HPDE6-E6E7 (cell line): Measurements from ENCODE around the gene TMEM39A.

Source experiments
- DNase-seq: peaks from one replicate; pipeline ENCODE4 v3.0.0; 2011; ENCODE audit warnings: missing footprints; ENCODE audit errors: extremely low spot score

TMEM39A gene

DNA sequence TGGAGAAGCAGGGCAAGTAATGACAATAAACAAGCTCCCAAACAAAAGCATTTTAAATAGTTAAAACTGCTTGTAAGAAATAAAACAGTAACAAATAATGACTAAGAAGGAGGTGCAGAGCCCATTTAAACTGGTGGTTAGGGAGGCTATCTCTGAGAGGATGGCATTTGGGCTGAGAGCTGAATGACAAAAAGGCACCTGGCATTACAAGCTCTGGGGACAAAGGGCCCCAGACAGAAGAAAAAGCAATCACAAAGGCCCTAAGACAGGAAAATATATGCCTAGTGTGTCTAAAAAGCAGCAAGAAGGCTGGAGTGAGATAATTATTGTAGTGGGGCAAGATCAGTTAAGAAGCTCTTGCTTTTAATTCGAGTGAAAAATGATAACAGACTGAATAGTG is 9.6 kb downstream of the TMEM39A start:
- no peak for DNase-seq

DNA sequence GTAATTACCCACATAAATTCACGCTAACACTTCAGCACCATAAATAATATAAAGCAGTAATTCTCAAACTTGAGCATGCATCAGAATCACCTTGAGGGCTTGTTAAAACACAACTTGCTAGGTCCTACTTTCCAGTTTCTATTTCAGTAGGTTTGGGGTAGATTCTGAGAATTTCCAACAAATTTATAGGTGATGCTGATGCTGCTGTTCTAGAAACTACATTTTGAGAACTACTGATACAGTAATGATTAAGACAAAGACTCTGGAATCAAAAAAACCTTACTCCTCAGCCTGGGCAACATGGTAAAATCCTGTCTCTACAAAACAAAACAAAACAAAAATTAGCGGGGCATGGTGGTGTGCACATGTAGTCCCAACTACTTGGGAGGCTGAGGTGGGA is 18.8 kb downstream of the TMEM39A start:
- no peak for DNase-seq

DNA sequence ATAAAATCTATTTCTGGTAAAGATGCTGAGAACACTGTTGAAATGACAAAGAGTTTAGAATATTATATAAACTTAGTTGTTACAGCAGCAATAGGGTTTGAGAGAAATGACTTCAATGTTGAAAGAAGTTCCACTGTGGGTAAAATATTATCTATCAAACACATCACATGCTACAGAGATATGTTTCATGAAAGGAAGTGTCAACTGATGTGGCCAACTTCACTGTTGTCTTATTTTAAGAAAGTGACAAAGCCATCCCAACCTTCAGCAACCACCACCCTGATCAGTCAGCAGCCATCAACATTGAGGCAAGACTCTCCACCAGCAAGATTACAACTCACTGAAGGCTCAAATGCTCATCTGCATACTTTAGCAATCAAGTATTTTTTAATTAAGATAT is 20.2 kb downstream of the TMEM39A start:
- DNase-seq = no peak

DNA sequence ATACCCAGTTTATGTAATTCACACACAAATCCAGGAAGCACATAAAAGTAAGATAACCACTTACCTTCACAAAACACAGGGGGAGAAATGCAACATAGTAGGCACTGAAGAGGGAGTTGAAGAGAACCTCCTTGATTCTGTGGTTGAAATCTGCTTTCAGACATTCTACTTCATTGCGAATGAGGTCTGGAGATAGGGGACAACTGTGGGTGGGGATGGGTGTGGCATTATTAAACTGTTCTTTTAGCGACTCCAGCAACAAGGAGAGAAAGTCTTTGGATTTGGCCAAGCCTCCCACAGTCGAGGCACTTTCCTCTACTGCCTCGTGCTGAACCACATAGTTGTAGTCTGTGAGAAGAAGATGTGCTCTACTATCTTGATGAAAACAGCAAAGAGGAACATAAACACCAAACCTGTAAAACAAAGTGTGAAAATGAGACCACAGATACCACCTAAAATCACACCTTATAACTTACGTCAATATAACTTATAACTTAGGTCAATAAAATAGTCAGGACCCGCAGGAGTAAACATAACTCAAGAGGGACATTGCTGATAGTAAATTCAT is 25.6 kb downstream of the TMEM39A start:
- DNase-seq = no peak

DNA sequence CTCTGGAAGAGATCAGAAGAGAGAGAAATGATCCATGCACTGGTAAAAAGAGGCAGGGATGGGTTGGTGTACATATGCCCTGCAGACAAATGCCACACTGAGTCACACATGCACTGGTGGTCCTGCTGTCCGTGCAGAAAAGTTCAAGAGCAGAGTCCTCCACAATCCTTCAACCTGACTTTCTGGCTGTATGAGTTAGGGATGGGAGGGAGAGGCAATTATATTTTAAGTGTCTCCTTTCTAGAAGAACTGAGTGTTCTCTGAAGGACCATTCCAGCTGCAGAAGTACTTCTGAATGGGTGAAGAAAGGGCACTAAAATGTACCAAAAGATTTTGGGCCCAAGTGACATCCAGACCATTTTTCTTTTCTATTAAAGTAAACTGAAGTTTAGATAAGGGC is 26.4 kb downstream of the TMEM39A start:
- DNase-seq = no peak

DNA sequence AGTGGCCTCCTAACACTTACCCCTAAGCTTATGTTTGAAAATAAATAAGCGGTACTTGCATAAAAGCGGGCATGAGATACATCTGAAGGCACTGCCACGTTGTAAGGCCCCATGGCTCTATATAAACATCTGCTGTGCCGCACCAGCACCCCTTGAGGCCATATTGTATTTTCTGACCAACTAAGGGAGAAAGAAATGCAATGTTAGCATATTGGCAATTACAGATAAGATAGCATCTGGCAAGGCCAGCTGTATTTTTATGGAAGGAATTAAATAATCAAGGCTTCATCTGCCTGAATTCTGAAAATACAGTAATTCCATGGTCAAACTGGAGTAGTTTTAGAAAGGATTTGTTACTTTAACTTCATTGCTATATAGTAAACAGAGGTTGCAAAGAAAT is 28.7 kb downstream of the TMEM39A start:
- DNase-seq = no peak

DNA sequence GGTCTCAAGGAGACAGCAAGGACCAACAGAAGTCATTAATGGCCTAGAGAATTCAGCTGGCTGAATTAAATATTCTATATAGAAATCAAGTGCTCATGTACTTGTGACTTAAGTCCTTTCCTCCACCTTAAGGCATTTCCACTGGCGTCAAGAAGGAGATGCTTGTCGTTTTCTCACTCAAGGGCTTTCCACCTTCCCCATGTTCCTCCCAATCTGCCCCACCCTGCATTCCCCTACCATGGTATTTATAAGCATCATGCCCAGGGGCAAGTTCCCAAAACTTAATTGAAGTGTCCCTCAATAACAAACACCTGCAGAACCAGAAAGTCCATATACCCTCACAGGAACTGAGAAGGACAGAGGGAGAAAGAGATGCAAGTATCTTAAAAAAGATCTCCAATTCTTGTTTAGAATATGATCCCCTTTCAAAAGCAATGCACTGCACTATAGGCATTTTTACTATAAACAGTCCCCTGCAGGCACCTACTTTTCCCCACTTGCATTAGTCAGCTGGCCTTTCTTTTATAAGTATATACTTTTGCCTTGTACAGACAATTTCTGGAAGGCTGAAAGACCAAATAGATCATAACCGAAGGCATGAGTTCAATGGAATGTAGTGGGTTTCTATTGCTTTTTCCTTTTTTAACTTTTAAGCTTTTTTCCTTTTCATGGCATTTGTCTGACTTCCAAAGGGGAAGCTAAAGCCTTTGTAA is 29.6 kb downstream of the TMEM39A start:
- no peak for DNase-seq

DNA sequence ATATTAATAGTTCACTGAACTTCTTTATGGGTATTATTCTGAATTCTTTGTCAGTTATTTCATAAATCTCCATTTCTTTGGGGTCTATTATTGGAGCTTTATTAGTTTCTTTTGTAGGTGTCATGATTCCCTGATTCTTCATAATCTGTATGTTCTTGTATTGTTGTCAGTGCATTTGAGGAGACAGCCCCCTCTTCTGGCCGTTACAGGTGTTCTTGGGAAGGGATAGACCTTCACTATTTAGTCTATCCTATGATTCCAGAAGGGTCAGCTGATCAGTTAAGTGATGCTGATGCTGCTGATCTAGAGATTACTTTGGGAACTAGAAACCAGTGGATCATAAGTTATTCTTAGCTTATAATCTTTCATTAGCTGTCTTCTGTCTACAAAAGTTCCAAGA is 34.9 kb downstream of the TMEM39A start:
- no peak for DNase-seq

DNA sequence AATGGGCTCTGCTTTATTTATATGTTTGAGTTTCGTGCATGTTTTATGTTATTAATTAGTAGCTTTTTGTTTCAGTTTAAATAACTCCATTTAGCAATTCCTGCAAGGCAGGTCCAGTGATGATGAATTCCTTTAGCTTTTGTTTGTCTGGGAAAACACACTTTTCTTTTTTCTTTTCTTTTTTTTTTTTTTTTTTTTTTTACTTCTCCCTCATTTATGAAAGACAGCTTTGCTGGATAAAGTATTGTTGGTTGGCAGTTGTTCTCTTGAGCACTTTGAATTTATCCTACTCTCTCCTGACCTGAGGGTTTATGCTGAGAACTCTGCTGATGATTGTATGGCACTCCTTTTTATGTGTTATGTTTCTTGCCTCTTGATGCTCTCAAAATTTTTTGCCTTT is 35.7 kb downstream of the TMEM39A start:
- DNase-seq = no peak

DNA sequence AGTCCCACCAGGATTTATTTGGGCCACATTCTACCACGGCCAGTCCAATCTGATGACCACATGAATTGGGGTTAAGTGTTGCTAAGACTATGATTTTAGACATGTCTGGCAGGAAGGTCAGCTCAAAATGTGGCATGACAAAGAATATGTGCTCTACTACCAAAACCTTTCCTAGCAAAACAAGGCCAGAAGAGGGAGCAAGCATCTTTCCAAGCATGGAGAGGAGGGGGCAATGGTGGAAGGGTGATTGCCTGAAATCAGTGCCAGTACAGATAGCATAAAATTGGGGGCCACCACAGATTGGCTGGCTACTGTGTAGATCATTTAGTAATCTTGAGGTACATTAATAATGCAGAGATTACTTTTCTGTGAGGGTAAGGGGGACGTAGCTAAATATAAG is 43.2 kb downstream of the TMEM39A start:
- DNase-seq = no peak

DNA sequence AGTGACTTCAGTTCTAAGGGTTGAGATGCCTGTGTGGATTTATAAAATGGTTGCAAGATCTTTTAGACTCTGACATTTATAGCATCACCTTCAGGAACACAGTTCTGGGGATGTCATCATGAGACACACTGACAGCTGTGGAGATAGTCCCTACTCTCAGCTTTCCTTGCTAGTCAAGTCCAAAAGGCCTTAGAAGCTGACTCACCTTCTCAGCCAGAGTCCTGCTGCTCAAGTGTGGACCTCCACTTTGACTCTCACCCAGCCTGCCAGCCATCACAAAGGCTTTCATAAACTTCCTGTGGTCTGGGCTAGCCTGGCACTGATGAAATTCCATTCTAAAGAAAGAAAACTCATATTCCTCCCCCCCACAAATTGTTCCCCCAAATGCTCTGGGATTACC is 44.8 kb downstream of the TMEM39A start:
- DNase-seq = no peak

DNA sequence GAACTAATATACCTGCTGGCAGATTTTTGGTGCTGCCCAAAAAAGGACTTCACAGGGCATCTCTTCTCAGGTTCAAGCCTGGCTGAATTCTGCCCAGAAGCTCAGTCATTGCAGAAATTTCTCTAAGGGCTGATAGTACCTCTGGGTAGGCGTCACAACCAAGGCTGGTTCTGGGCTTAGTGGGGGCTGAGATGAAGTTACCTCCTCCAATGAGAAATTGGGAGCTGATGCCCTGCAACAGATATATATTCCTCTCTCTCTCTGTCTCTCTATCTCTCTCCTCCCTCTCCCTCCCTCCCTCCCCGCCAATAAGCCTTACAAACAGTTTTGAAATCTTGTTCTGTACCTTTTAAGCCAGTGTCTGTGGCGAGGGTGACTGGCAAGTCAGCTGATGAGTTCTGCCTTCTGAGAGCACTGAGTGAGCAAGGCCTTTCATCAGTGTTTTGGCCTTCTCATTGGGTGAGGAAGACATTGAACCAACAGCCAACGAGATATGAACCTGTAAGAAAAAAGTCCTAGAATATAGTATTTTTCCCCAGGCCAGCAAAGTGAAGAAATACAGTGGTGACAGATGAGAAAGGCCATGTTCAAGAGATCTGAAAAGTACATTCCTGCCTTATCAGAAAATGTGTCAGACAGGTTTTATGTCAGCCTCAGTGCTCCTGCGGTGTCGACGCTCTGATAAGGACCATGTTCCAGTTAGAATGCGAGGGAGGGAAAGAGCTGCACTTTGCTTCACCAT is 45.5 kb downstream of the TMEM39A start:
- DNase-seq = no peak

DNA sequence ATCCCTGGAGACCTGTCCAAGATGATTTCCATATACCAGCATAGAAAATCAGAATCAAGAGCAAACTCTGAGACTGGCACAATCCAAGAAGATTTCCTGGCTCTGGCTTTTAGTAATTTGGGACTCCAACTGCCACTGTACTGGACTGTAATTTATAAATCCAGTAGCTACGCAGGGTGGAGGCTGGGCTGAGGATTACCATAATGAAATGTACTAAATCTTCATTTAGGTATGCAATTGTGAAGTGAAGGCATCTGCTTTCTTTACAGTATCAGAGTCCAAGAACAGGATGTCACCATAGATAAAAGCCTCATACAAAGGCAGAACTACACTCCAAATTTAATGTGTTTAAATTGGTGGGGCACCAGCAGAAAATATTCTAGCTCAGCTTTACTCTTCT is 46.5 kb downstream of the TMEM39A start:
- DNase-seq = no peak

DNA sequence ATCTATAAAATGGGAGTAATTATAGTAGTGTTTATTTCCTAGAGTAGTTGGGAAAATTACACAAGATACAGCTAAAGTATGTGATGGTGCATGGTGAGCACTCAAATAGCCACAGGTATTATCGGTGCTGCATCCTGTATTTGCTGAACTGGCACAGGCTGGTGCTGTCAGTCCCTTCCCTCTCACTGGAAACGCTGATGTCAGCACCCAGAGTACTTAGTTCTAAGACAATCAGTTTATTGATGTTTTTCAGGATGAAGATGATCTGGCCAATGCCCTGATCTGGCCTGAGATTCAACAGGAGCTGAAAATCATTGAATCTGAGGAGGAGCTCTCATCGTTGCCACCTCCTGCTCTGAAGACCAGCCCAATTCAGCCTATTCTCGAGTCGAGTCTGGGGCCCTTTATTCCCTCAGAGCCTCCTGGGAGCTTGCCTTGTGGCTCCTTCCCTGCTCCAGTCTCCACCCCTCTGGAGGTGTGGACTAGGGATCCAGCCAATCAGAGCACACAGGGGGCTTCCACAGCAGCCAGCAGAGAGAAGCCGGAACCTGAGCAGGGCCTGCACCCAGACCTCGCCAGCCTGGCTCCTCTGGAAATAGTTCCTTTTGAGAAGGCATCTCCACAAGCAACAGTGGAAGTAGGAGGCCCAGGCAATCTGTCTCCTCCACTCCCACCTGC is 49.7 kb downstream of the TMEM39A start:
- DNase-seq = no peak

DNA sequence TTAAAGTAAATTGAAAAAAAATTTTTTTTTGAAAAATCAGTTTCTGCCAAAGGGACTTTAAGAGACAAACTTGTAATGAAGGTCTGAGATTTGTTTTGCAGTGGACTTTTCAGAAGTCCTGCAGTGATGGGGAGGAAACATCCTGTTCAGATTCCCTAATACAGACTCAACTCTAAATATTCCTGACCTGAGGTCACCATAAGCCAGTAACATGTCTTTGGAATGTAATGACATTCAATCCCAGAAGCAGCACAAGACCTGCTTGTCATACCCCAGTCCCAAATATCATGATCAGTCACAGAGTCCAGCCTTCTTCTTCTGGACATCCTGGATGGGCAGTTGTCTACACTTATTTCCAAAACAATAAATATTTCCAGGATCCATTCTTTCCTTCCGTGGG is 53.6 kb downstream of the TMEM39A start:
- DNase-seq = no peak

DNA sequence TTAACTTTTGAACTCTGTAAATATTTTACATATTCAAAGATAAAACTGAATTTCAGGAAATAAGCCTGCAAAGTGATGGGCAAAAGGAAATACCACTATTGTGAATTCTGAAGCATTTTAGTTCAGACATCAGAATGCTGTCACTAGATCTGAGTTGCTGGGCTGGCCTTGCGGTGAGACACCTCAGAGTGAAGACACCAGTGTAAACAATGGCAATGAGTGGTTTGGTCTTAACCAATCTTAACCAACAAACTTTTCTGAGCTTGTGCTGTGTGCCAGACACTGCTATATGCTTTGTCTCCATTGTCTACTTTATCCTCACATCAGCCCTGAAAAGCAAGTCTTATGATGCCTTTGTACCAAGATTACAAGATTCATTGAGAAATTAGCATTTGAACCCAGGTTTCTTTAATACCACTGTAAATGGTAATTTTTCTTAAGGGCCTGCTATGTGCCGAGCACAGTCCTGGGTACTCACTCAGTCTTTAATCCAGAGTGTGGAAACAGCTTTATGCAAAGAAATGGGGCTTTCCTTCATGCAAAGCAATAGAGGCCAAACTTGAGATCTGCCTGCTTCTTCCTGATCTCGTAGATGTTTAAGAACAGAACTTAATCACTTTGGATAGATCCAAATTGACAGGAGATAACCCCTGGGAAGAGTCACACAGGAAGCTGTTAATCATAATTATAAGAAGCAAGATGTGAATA is 55.0 kb downstream of the TMEM39A start:
- DNase-seq = no peak

DNA sequence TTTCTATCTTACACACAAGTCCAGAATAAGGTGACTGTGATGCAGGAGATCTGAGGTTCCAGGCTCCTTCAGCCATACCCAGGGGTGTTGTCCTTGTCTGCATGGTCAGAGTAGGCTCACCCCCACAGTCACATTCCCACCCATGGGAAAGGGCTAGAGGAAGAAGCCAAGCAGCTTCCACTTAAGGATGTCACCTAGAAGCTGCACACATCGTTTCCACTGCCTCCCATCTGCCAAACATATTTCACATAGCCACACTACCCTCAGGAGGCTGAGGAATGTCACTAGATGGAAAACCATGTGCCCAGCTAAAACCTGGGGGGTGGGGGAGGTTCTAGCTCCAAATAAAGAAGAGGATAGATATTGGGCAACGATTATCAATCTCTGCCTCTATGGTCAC is 58.1 kb downstream of the TMEM39A start:
- DNase-seq = no peak

DNA sequence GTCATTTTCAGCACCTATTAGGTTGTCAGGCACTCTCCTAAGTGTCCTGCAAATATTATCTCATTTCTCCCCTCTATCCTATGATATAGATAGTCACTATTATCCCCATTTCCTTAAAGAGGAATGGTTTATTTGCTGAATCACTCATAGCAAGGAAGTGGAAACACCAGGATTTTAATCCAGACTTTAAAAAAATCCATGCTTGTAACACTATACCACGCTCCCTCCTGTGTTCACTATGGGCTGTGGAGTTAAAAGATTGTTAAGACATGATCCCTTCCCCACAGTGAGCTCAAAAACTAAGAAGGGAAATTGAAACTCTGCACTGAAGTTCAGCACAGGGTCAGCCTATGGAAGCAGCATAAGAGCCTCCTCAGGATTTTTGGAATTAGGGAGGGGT is 60.2 kb downstream of the TMEM39A start:
- DNase-seq = no peak

DNA sequence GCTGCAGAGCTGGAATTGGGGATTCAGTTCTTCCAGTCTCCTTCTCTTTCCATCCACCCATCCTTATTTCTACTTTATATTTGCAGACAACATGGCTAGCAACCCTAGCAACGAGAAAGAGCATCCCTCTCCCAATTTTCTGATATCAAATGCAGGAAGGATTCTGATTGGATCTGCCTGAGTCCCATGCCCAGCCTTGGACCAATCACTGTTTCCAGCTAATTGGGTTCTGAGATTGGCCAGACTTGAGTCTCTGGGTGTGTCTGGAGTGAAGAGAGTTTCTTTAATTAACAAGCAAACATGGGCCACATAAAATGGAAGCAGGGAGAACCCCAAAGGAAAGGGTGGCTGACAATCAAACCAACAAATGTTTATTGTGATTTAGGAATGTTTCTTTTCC is 60.6 kb downstream of the TMEM39A start:
- DNase-seq = no peak

DNA sequence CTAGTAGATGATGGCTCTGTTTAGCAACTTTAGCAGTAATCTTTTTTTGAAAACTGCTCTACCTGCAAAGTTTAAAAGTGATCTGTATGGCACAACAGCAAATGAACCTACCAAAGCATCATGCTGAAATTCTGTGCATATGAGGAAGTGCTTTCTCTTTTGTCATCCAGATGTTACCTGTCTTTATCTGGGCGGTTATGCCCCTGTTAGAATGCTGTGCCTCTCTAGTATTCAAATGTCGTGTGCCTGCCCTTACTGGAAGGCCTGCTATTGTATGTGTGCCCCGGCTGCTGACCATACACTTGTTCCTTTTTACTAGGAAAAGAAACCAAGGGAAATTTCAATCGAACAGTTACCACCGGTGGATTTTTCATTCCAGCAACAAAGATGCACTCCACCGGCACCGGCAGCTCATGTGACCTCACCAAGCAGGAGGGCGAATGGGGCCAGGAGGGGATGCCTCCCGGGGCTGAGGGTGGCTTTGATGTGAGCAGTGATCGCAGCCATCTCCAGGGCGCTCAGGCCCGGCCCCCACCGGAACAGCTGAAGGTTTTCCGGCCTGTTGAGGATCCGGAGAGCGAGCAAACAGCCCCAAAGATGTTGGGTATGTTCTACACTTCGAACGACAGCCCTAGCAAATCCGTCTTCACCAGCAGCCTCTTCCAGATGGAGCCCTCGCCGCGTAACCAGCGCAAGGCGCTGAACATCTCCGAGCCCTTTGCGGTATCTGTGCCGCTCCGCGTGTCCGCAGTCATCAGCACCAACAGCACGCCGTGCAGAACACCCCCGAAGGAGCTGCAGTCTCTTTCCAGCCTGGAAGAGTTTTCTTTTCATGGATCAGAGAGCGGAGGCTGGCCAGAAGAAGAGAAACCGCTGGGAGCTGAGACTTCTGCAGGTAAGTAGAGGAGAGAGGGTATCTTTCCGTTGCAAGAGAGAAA is 61.6 kb downstream of the TMEM39A start:
- DNase-seq = no peak

DNA sequence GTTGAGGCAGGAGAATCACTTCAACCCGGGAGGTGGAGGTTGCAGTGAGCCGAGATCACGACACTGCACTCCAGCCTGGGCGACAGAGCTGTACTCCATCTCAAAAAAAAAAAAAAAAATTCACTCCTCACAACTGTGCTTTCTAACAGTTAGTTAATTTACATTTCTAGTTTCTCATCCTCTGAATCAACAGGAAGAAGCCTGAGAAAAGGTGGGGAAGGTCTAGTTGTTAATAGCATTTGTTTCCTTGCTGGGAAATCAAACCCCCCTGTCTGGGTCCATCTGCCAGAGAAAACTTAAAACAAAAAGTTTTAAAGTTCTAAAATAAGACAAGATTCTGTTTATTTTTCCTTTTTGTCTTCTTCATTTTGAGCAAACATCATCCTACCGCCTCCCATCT is 62.3 kb downstream of the TMEM39A start:
- no peak for DNase-seq
